ENCODE results near the gene SEMA5B.
A peak's percentile ranks its signal among the peaks of the same experiment; 100 is the strongest.

Gene SEMA5B

GRCh38 chr3:122942937-122943827, 84.4 kb downstream of the SEMA5B start:
- no peak overlapping the region for H3K4me3 ChIP-seq (ENCODE audit: low read depth, low read length)
- peak; percentile 55 for DNase-seq (ENCODE audit: low read depth)
- TF ChIP-seq CTCF (conservative IDR thresholded peaks at IDR 0.05; ENCODE audit: low read depth, low read length), result peak; percentile 96

- no peak for DNase-seq (ENCODE audit: low read depth)
- H3K4me3 ChIP-seq (ENCODE audit: low read depth, low read length), result no peak overlapping the region
- no peak for TF ChIP-seq CTCF (conservative IDR thresholded peaks at IDR 0.05; ENCODE audit: low read depth, low read length)
Measured at GRCh38 chr3:122942239-122942638, 85.3 kb downstream of the SEMA5B start.

- DNase-seq (ENCODE audit: low read depth), result peak; percentile 45
- H3K4me3 ChIP-seq (ENCODE audit: low read depth, low read length), result no peak overlapping the region
- peak; percentile 75 for TF ChIP-seq CTCF (conservative IDR thresholded peaks at IDR 0.05; ENCODE audit: low read depth, low read length)
Measured at GRCh38 chr3:122941228-122942206, 86.0 kb downstream of the SEMA5B start.

- no peak overlapping the region for H3K4me3 ChIP-seq (ENCODE audit: low read depth, low read length)
- peak; percentile 19 for DNase-seq (ENCODE audit: low read depth)
- no peak for TF ChIP-seq CTCF (conservative IDR thresholded peaks at IDR 0.05; ENCODE audit: low read depth, low read length)
Measured at GRCh38 chr3:122940628-122941086, 86.9 kb downstream of the SEMA5B start.

GRCh38 chr3:122938783-122939425, 88.7 kb downstream of the SEMA5B start:
- DNase-seq (ENCODE audit: low read depth), result no peak
- TF ChIP-seq CTCF (conservative IDR thresholded peaks at IDR 0.05; ENCODE audit: low read depth, low read length), result no peak
- H3K4me3 ChIP-seq (ENCODE audit: low read depth, low read length), result no peak overlapping the region

GRCh38 chr3:122937745-122938144, 89.8 kb downstream of the SEMA5B start:
- H3K4me3 ChIP-seq (ENCODE audit: low read depth, low read length), result no peak overlapping the region
- no peak for TF ChIP-seq CTCF (conservative IDR thresholded peaks at IDR 0.05; ENCODE audit: low read depth, low read length)
- no peak for DNase-seq (ENCODE audit: low read depth)

Data from choroid plexus epithelial cell (primary cell).